PC-9 (cell line): ENCODE data around the gene HCFC1R1. TPM values are rescaled to one million over a fixed set of nuclear protein-coding genes. Genes with fewer than 3 reads are reported as not detected.

Experiments
- BruUV-seq: library from RNA; stranded (reverse); fragments of 400-500 nt; replicated peaks from 2 replicates; lab custom pipeline; 2021; lab: Mats Ljungman, UMichigan
- CTCF ChIA-PET: fragments of 300-600 bp; sonication (Branson Sonifier 250); formaldehyde crosslinking; loops from one replicate; lab custom pipeline; 2022; ENCODE audit warnings: antibody characterized with exemption; lab: Charles Lee
- POLR2A ChIA-PET: fragments of 300-600 bp; sonication (Branson Sonifier 250); formaldehyde crosslinking; loops from one replicate; lab custom pipeline; 2022; ENCODE audit warnings: antibody characterized with exemption; ENCODE audit not compliant: unreplicated experiment; lab: Charles Lee
- DNase-seq, 2 experiments: peaks; one replicate each; pipeline versions ENCODE4 v3.0.0 to v3.0.0-alpha.2; 2015 to 2022; ENCODE audit warnings: mixed read lengths in 1 of 2
- H2AFZ ChIP-seq: fragments of 200-600 bp; sonication (generic); 2 replicates; pipeline ENCODE4 v1.8.1; 2017; ENCODE audit warnings: antibody characterized with exemption
- H3F3A ChIP-seq: fragments of 200-600 bp; sonication (generic); 2 replicates; pipeline ENCODE4 v1.8.1; 2017; ENCODE audit warnings: antibody characterized with exemption, mild to moderate bottlenecking, low read depth; ENCODE audit not compliant: insufficient read depth
- H3K27ac ChIP-seq: fragments of 200-600 bp; sonication (generic); 2 replicates; pipeline ENCODE4 v1.6.1; 2016; ENCODE audit warnings: mixed run types
- H3K27me3 ChIP-seq: fragments of 200-600 bp; sonication (generic); 2 replicates; pipeline ENCODE4 v1.6.1; 2016; ENCODE audit warnings: low read depth, mixed run types; ENCODE audit not compliant: insufficient read depth
- H3K36me3 ChIP-seq: fragments of 200-600 bp; sonication (generic); 2 replicates; pipeline ENCODE4 v1.6.1; 2016; ENCODE audit warnings: low read depth, mixed run types
- H3K4me1 ChIP-seq: fragments of 200-600 bp; sonication (generic); replicated peaks from 2 replicates; pipeline ENCODE4 v1.6.1; 2016; ENCODE audit warnings: mixed run types; ENCODE audit not compliant: insufficient read depth
- H3K4me2 ChIP-seq: fragments of 200-600 bp; sonication (generic); 2 replicates; pipeline ENCODE4 v1.6.1; 2017; ENCODE audit warnings: mixed run types
- H3K4me3 ChIP-seq: fragments of 200-600 bp; sonication (generic); 2 replicates; pipeline ENCODE4 v1.6.1; 2016; ENCODE audit warnings: mixed run types
- H3K79me2 ChIP-seq: fragments of 200-600 bp; sonication (generic); 2 replicates; pipeline ENCODE4 v1.6.1; 2017; ENCODE audit warnings: low read depth, mixed run types
- H3K9me2 ChIP-seq: fragments of 200-600 bp; sonication (generic); 2 replicates; pipeline ENCODE4 v1.8.1; 2017; ENCODE audit warnings: mild to moderate bottlenecking; ENCODE audit not compliant: insufficient read depth
- H3K9me3 ChIP-seq: fragments of 200-600 bp; sonication (generic); 2 replicates; pipeline ENCODE4 v1.8.1; 2016; ENCODE audit warnings: low read depth; ENCODE audit not compliant: insufficient read depth
- H4K20me1 ChIP-seq: fragments of 200-600 bp; sonication (generic); 2 replicates; pipeline ENCODE4 v1.8.1; 2017; ENCODE audit not compliant: insufficient read depth
- EZH2 ChIP-seq: fragments of 200-600 bp; sonication (generic); IDR thresholded peaks from 2 replicates; pipeline ENCODE4 v1.8.0; 2017; ENCODE audit warnings: antibody characterized with exemption, low read depth
- intact Hi-C: fragments of 100-400 bp; cut with micrococcal nuclease; formaldehyde crosslinking; loops from one replicate; pipeline ENCODE4 v1.10.0; 2022; ENCODE audit not compliant: unreplicated experiment
- total RNA-seq: library from RNA; stranded (reverse); gene quantifications from 2 replicates; pipeline ENCODE4 v1.2.3, GENCODE V29; 2021
- TF ChIP-seq, protein P1 (sequence below): fragments of 200-600 bp; sonication (generic); conservative IDR thresholded peaks from 2 replicates; pipeline ENCODE4 v1.6.1; 2017; ENCODE audit warnings: mixed run types, antibody characterized with exemption, mild to moderate bottlenecking, moderate library complexity

The HCFC1R1 gene
- total RNA-seq, 1 experiment from 2014 or later, result 118 TPM

DNA sequence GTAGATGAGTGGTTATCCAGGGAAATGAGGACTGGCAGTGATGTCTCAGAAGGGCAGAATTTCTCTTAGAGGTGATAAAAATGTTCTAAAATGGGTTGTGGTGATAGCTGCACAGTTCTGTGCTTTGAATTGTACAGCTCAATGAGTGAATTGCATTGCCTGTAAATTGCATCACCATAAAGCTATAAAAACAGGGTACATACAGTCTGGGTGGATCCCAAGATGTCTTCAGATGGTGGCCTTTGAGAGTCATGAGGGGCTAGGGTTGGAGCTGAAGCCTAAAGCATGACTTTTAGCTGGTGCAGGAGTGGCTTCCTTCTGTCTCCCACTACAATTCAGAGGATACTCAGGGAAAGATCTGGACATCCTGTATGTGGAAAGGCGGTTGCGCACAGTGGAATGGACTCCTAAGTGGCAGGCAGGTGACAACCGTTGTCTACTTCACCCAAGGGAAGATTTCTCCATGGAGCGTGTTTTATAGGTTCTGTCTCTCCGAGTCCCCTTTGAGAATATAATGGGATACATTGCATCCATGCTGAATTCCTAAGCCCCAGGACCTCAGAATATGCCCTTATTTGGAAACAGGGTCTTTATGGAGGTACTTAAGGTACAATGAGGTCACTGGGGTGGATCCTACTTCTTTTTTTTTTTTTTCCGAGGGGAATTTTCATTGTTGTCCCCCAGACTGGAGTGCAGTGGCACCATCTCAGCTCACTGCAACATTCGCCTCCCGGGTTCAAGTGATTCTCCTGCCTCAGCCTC, 40.1 kb upstream of the HCFC1R1 start:
- DNase-seq, result no peak
- no peaks in the 10 kb centered on the region for H3K79me2 ChIP-seq
- no peaks in the 10 kb centered on the region for H3K9me3 ChIP-seq
- H3K4me2 ChIP-seq, result no peak overlapping the region
- ChIA-PET POLR2A (no interaction called here), CTCF (no interaction called here)
- no TSS peak for BruUV-seq
- intact Hi-C loops, result no loop called here
- H3K4me3 ChIP-seq, result no peak overlapping the region
- no peak overlapping the region for H3K27ac ChIP-seq
- no peaks in the 10 kb centered on the region for H3K27me3 ChIP-seq
- H4K20me1 ChIP-seq, result no peaks in the 10 kb centered on the region
- peaks cover 17% of the 10 kb centered on the region for H3K4me1 ChIP-seq
- no peaks in the 10 kb centered on the region for H3F3A ChIP-seq
- TF ChIP-seq EZH2, result no peak
- TF ChIP-seq, protein P1, sequence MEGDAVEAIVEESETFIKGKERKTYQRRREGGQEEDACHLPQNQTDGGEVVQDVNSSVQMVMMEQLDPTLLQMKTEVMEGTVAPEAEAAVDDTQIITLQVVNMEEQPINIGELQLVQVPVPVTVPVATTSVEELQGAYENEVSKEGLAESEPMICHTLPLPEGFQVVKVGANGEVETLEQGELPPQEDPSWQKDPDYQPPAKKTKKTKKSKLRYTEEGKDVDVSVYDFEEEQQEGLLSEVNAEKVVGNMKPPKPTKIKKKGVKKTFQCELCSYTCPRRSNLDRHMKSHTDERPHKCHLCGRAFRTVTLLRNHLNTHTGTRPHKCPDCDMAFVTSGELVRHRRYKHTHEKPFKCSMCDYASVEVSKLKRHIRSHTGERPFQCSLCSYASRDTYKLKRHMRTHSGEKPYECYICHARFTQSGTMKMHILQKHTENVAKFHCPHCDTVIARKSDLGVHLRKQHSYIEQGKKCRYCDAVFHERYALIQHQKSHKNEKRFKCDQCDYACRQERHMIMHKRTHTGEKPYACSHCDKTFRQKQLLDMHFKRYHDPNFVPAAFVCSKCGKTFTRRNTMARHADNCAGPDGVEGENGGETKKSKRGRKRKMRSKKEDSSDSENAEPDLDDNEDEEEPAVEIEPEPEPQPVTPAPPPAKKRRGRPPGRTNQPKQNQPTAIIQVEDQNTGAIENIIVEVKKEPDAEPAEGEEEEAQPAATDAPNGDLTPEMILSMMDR, result no peak
- H2AFZ ChIP-seq, result no peak overlapping the region
- no peaks in the 10 kb centered on the region for H3K9me2 ChIP-seq
- no peaks in the 10 kb centered on the region for H3K36me3 ChIP-seq

DNA sequence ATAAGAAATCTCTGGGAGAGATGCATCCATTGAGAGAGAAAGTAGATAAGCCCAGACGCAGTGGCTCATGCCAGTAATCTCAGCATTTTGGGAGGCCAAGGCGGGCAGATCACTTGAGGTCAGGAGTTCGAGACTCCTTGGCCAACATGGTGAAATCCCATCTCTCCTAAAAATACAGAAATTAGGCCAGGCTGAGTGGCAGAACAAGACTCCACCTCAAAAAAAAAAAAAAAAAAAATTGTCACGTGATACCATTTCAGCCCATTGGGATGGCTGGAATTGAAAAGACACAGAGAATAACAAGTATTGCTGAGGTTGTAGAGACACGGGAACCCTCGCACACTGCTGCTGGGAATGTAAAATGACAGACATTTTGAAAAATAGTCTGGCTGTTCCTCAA, 38.8 kb upstream of the HCFC1R1 start:
- H3K4me2 ChIP-seq, result no peak overlapping the region
- CTCF ChIA-PET, result no interaction called here
- no peaks in the 10 kb centered on the region for H3F3A ChIP-seq
- peaks cover 11% of the 10 kb centered on the region for H3K4me1 ChIP-seq
- H3K36me3 ChIP-seq, result no peaks in the 10 kb centered on the region
- H3K79me2 ChIP-seq, result no peaks in the 10 kb centered on the region
- BruUV-seq, result no TSS peak
- H4K20me1 ChIP-seq, result no peaks in the 10 kb centered on the region
- H3K27me3 ChIP-seq, result no peaks in the 10 kb centered on the region
- DNase-seq, result no peak
- no peaks in the 10 kb centered on the region for H3K9me3 ChIP-seq
- intact Hi-C loops, result no loop called here
- no peak overlapping the region for H3K4me3 ChIP-seq
- no peak overlapping the region for H2AFZ ChIP-seq
- no peaks in the 10 kb centered on the region for H3K9me2 ChIP-seq
- H3K27ac ChIP-seq, result no peak overlapping the region
- POLR2A ChIA-PET, result no interaction called here
- TF ChIP-seq, protein P1, result no peak
- TF ChIP-seq EZH2, result no peak

DNA sequence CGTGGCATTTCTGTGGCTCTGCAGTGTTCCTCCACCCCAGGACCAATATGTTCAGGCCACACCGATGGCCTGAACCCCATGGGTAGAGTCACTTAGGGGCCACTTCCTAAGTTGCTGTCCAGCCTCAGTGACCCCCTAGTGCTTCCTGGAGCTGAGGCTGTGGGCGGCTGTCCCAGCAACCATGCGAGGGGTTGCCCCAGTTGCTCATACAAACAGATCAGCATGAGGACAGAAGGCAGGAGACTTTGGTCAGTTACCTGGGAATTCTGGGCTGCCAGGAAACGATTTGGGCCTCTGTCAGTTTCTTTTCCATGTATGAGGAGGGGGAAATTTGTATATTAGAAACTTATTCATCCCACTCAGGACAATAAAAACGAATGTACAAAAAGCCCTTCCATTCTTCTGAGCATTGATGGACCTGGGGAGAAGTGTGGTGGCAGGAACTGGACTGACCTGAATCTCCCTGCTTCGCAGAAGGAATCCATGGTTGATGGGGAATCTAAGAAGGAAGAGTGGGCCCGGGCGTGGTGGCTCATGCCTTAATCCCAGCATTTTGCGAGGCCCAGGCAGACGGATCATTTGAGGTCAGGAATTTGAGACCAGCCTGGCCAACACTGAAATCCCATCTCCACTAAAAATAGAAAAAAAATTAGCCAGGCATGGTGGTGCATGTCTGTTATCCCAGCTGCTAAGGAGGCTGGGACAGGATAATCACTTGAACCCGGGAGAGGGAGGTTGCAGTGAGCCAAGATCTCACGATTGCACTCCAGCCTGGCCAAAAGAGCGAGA, 36.8 kb upstream of the HCFC1R1 start:
- Histone ChIP-seq H3K79me2 (no peaks in the 10 kb centered on the region), H3K4me2 (no peak overlapping the region), H4K20me1 (no peaks in the 10 kb centered on the region), H3K4me1 (peaks cover 10% of the 10 kb centered on the region; the same call in 1 of the 2 replicates), H3K27me3 (no peaks in the 10 kb centered on the region), H2AFZ (no peak overlapping the region), H3K4me3 (no peak overlapping the region), H3K9me3 (no peaks in the 10 kb centered on the region), H3F3A (peaks cover 8% of the 10 kb centered on the region; the same call in 1 of the 2 replicates), H3K9me2 (no peaks in the 10 kb centered on the region), H3K36me3 (no peaks in the 10 kb centered on the region), H3K27ac (no peak overlapping the region)
- DNase-seq, result no peak
- TF ChIP-seq, protein P1, result no peak
- TF ChIP-seq EZH2, result no peak
- POLR2A ChIA-PET, result no interaction called here
- CTCF ChIA-PET, result interaction anchor here (1.1 to 2.2 kb wide), 3 partner anchors 10 to 69 kb away, joined by 3 to 13 read pairs (median 11); no protein-coding TSS in a partner anchor
- BruUV-seq, result no TSS peak
- intact Hi-C loops, result no loop called here
